HepG2 (cell line): ENCODE results near the gene BAMBI.

Experiments used
- EZH2 ChIP-seq: conservative IDR thresholded peaks from 2 replicates; pipeline ENCODE4 v1.6.1; 2012; ENCODE audit warnings: mild to moderate bottlenecking, low read depth, low read length, moderate library complexity
- NFYB ChIP-seq: sonication (generic); formaldehyde crosslinking; IDR thresholded peaks from 2 replicates; pipeline ENCODE4 v1.4.0; 2020; ENCODE audit warnings: missing genetic modification reagents
- POLR2A ChIP-seq, 2 experiments: IDR thresholded peaks; 2 replicates each; pipeline ENCODE4 v1.6.1; 2011; ENCODE audit warnings: low read depth in 2 of 2, low read length in 2 of 2, mild to moderate bottlenecking in 1 of 2, moderate library complexity in 1 of 2; ENCODE audit not compliant: insufficient read depth in 1 of 2
- SMC3 ChIP-seq: IDR thresholded peaks from 2 replicates; pipeline ENCODE4 v1.6.1; 2011; ENCODE audit warnings: low read length, improper control_type of control experiment
- TF ChIP-seq, protein P1 (sequence below): sonication (generic); formaldehyde crosslinking; IDR thresholded peaks from 2 replicates; pipeline ENCODE4 v1.5.0; 2020; ENCODE audit warnings: mild to moderate bottlenecking, missing genetic modification reagents, moderate library complexity

- TF ChIP-seq, protein P1, sequence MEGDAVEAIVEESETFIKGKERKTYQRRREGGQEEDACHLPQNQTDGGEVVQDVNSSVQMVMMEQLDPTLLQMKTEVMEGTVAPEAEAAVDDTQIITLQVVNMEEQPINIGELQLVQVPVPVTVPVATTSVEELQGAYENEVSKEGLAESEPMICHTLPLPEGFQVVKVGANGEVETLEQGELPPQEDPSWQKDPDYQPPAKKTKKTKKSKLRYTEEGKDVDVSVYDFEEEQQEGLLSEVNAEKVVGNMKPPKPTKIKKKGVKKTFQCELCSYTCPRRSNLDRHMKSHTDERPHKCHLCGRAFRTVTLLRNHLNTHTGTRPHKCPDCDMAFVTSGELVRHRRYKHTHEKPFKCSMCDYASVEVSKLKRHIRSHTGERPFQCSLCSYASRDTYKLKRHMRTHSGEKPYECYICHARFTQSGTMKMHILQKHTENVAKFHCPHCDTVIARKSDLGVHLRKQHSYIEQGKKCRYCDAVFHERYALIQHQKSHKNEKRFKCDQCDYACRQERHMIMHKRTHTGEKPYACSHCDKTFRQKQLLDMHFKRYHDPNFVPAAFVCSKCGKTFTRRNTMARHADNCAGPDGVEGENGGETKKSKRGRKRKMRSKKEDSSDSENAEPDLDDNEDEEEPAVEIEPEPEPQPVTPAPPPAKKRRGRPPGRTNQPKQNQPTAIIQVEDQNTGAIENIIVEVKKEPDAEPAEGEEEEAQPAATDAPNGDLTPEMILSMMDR (CRISPR knock-in tag), result no peak
- TF ChIP-seq POLR2A (IDR thresholded peaks at IDR 0.05; ENCODE audit: insufficient read depth in 1 of 2, low read depth in 2 of 2, low read length in 2 of 2) (no peak), SMC3 (no peak), NFYB (CRISPR knock-in tag) (no peak), EZH2 (no peak)
Observed at GRCh38 chr10:28681928-28682750, 4.8 kb downstream of the BAMBI start.
